Right forelimb (tissue), 1 donor: Measurements from ENCODE around the gene ASIC2.

ENCODE experiments used
- DNase-seq: peaks from one replicate; pipeline ENCODE4 v3.0.0-alpha.2; 2018

The ASIC2 gene

DNA sequence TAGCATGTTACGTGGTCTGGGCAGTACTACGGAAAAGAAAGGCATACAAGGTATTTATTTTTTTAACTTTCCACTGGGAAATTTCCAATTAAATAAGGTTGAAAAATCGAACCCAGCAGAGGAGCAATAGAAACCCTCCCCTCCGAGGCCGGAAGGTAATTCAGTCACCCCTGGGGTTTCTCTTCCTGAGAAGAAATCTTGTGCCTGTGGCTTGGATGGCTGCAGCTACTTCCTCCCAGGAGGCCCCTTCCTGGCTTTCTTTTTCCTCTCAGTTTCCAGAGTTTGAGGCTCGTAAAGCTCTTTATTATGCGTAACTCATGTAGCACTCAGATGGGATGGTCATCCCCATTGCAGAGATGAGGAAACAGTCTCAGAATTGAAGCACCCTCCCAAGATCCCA is 140.3 kb downstream of the ASIC2 start:
- no peak for DNase-seq

DNA sequence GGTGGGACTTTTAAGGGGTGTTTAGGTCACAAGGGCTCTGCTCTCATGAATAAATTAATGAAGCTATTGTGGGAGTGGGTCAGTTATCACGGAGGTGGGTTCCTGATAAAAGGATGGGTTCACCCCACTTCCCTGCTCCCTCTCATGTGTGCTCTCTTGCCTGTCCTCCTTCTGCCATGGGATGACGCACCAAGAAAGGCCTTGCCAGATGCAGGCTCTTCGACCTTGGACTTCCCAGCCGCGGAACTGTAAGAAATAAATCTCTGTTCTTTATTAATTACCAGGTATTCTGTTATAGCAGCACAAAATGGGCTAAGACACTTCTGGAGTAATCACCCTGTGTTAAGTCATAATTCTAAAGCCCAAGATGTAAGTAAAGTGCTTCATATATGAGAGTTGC is 141.5 kb downstream of the ASIC2 start:
- DNase-seq: no peak

DNA sequence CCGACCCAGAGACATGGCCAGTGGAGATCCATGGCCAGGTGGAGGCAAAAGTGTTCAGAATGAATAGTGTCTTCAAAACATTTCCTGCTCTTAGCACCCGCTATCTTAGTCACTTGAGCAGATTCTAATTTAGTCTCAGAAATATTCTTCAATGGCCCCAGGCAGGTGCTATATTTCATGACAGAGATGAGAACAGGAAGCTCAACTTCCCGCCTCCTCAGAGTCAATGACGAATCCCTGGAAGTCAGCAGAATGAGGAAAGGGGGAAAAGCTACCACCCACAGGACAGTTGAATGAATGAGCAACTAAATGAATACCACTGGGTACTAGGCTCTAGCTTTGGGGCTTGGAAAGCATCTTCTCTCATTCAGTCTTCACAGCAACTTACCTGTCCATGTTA is 147.2 kb downstream of the ASIC2 start:
- DNase-seq: no peak

DNA sequence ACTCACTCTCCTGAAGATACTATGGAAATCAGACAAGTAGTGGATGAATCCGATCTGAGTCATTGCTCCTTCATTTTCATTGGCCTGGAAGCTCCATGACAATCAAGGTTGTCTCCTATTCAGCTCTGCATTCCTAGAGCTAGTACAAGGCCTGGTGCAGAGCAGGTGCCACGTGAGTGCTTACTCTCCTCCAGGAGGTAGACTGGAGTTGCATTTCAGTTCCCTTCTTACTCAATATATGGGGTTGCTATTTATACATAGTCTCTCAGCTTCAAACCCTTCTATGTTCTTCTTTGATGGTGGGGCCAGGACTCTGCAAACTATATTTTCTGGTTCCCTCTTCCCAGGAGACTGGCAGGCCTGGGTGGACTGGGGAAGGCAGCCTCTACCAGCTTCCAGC is 148.3 kb downstream of the ASIC2 start:
- DNase-seq: no peak

DNA sequence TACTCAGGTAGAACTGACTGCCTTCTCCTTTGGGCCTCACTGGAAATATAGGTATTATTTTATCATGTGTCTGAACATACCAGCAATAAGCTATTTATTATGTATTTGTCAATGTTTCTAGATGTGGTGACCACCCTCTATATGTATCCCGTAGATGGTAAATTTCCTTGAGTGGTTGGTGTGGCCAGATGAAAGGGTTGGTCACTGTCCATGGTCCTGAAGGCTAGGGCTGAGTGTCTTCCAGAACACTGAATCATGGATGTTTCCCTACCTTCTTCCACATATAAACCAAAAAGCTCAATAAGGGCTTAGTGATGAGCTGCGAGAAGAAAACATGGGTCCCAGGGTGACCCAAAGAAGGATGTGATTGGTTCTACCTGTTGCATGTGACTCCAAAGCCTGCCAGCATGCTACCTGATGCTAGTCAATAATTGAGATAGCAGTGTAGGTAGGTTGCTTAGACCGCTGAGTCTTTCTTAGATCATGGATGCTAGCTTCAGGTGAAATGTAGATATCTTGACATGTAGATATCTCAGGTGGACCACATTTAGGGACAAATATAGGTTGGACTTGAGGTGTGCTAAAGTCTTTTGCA is 150.3 kb downstream of the ASIC2 start:
- DNase-seq: peak; percentile 56

DNA sequence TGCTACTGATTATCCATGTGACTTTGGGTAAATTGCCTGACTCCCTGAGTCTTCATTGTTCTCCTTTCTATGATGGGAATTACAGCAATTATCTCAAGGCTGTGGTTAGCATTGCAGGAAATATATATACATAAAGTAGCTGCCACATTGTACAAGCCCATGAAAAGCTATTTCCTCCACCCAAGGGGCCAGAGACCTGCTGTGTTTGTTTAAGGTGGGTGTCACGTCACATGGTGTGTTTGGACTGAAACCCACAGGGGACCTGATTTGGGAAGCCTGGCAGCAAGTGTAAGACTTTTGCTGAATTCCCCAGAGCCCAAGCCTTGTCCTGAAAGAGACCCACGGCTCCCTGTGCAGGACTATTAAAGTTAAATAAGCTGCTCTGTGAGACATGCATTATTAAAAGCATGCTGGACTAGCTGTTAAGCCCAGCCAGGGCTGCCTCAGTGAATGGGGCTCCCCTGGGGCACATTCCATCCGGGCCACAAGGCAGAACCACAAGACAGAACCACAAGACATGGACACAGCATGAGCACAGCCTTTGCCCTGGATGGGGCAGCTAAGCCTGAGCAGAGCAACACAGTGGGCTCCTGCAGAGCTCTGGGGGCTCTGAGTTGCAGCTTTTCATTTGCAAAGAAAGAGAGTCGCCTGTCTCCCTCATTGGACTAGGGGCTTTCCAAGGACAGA is 152.5 kb downstream of the ASIC2 start:
- DNase-seq: no peak

DNA sequence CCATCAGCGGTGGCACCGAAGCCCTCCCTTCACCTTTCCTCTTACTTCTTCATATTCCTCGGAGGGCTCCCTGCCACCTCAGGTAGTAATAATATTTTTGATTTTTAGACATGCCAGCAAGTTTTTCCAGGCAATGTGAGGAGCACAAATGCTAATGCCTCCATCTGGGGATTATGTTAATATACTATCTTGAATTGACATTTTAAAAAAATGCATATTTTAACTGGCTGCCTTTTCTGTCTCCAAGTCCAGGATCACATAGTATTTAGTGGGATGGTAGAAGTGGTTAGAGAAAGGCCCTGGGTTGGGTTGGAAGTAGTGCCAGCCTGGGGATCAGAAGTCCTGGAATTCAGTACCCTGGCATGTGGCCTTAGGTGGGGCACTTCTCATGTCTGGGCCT is 154.5 kb downstream of the ASIC2 start:
- no peak for DNase-seq

DNA sequence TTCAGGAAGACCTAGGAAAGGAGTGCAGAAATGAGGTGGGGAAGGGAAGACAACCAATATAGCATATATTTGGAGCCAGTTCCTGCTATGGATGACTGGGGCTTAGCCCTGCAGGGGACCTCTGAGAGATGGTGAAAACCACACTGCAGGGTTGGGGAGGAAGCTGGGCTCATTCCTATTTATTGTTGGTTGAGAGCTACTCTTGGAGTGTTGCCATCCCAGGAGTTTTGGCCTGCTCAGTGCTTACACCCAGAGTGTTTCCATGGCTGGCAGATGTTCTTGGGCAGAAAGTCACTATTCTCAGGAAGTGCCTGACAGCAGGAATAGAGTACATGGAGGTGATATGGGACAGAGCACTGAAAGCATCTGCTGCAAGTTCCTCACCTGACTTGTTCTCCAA is 155.7 kb downstream of the ASIC2 start:
- DNase-seq: no peak

DNA sequence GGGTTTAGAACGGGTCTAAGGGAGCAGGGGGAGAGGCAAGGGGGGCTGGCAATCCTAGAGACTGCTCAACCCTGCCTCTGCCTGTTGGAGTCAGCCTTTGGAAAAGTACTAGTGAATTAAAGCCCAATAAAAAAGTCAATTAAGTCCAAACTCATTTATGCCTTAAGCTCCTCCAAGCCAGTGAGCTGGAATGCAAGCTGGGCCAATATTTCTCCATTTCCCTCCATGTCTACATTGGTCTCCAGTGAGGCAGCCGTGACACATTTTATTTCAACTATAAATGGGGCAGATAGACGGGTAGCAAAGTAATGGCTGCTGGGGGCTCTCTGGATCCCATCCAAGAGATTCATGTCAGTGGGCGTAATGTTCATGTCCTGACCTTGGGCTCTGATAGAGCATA is 157.4 kb downstream of the ASIC2 start:
- DNase-seq: no peak

DNA sequence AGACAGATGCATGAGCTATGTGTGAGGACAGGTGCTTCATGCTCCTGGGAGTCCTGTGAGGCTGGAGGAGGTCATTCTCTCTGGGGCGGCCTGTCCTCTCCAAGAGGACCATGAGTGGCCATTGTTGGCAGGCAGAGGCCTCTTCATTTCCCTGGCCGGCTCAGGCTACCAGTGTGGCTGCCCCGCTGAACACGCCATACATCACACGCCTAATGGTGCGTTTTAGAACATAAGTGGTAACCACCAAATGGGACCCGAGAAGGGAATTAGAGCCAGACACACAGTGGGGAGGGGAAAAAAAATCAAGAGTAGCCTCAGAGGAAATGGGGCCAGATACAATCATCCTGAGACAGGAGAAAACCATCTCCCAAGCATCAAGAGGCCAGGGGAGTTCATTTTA is 161.5 kb downstream of the ASIC2 start:
- DNase-seq: no peak

DNA sequence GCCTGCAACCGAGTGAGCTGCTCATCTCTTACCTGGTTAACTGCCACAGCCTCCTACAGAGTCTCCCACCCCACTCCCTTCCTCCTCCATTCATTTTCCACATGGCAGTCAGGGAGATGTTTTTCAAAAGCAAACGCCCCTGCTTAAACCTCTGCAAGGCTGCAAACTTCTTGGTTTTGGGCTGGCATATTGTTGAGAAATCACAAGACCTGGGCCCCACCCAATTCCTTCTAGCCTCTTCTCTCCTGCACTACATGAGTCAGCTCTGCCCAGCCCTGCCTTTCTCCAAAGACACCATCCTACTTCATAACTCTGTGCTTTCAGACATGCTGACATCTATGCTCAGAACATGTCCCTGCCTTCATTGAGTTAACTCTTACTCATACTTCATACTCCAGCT is 165.4 kb downstream of the ASIC2 start:
- no peak for DNase-seq

DNA sequence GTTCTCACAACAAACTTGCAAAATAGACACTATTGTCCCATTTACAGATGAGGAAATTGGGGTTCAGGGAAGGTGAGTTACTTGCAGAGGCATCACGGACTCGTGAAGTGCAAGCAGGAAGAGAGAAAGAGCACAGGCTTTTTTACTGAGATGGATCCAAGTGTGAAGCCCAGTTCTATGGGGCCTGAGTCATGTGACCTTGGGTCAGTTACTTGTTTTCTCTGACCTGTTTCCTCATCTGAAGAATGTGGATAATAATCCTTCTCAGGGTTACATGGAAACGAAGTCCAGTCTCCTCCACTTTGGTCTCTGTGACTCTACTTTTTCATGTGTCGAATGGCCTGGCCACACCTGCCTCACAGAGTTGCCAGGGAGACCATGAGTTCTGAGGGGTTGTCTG is 167.0 kb downstream of the ASIC2 start:
- DNase-seq: no peak

DNA sequence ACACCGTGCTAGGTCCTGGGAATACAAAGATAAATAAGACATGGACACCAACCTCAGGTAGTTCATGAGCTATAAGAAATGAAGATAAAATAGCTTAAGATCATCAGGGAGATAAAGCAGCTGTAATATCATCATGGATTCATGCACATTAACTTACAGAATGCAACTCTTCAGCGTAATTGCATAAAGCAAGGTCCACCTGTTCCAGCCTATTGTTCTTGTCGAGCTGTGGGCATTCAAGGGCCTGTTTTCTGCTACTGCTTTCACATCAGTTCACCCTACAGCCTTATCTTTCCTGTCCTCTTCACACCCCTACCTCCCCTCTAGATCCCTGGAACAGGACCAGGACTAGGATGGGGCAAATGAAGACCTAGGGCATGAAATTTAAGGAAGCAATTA is 167.5 kb downstream of the ASIC2 start:
- DNase-seq: no peak

DNA sequence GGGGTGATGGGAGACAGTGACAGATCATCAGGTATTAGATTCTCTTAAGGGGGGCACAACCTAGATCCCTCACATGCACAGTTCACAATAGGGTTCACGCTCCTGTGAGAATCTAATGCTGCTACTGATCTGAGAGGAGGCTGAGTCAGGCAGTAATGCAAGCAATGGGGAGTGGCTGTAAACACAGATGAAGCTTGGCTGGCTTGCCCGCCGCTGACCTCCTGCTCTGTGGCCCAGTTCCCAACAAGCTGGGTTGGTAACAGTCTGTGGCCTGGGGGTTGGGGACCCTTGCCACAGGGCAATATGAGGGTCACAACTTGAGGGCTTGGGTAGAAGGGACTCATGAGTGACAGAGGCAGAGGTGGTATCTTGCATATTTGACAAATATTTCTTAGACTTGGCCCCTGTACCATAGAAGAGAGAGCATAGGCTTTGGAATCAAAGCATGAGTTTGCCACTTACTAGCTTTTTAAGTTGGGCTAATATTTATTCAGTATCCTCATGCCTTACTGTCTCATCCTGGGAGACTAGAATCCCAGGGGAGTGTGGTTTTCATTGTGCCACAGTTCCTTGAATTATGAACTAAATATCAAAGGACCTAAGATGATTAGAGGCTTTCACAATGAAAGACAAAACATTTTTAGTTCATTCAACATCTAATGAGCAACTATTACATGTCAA is 168.1 kb downstream of the ASIC2 start:
- DNase-seq: no peak

DNA sequence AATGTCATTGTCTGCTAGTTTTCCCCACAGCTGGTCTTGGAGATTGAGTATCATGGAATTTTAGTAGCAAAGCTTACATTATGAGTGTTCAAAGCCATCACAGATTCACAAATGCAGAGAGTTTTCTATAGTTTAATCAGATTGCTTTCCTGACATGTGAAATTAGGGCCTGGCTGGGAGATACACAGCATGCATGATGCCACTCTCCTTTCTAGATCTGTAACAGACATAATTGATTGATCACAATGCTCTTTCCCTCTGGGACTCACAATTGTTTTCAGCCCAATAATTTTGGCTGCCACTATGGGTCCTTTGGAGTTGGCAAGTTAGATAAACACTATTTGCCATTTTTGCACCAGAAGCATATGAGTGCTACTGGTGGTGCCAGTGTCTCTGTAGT is 168.9 kb downstream of the ASIC2 start:
- no peak for DNase-seq

DNA sequence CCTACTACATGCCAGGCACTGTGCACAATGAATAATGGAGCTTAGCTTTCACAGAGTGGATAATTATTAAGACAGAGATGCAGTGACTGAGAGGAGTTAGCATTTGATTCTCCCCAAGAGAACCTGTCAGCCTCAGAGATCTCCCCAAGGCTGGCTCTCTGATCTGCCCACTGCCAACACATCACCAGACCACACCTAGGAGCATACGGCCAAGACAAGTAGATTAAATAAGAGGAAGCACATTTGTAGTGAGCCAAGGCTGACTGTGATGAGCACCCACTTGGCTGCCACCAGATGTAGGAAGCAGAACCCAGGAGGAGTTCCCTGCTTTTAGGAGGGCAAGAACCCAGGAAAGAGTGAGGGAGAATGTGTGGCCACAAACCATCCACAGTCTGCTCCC is 171.3 kb downstream of the ASIC2 start:
- DNase-seq: no peak

DNA sequence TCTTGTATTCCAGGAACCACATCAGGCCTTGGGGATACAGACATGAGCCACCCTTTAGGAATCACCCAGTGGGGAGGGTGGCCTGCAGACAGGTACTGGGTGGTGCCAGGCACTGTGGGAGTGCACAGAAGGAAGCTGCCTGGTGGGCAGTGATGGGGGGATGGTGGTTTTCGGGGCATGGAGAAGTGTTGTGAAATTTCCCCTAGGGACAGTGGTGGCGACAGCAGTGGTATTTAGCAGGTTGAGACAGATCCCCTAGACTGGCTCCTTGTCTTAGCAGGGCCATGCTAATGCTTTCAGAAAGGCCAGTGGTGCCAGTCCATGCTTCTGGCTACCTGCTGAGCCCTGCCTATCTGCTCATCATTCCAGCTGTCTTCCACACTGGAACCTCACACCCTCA is 171.8 kb downstream of the ASIC2 start:
- no peak for DNase-seq

DNA sequence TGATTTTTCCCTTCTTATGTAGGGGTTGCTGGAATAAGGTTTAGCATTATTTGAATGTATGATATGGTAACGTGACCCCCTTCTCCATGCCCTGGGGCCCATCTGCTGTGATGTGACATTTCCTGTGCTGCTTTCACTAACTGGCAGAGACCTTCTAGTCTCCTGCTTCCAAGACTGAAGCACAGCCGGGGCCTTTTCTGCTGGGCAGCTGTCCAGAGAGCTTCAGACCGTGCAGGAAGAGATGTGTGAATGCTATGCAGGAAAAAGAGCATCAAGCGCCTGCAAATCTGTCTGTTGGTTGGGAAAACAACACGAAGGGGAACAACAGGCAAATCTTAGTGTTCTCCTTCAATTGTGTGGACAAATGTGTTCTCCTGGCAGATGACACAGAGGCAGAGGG is 173.0 kb downstream of the ASIC2 start:
- peak; percentile 66 for DNase-seq

DNA sequence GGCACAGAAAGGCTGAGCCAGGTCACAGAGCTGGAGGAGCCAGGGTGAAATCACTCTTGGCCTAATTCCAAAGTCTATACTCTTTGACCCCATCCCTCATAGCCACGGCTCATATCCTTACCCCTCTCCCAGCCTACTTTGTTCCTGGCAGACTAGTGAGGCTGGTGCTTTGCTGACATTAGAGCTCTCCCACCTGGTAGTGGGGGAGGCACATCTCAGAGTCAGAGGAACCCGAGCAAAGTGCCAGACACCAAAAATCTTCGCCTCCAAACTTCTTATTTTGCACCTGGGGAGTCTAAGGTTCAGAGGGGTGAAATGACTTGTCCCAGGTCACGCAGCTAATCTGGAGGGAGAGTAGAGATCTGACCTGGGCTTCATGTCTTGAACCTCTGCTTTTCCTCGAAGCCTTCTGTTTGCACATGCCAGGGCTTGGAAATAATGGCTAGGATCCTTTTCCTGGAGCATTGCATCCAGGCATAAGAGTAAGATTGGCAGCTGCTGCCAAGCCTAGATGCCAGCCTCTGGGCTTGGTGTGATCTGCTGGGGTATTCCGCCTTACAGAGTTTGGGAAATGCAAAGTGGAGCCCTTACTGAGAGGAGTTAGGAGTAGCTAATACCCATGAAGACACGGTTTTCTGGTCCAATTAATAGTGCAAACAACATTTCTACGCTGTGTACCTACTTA is 174.6 kb downstream of the ASIC2 start:
- no peak for DNase-seq

DNA sequence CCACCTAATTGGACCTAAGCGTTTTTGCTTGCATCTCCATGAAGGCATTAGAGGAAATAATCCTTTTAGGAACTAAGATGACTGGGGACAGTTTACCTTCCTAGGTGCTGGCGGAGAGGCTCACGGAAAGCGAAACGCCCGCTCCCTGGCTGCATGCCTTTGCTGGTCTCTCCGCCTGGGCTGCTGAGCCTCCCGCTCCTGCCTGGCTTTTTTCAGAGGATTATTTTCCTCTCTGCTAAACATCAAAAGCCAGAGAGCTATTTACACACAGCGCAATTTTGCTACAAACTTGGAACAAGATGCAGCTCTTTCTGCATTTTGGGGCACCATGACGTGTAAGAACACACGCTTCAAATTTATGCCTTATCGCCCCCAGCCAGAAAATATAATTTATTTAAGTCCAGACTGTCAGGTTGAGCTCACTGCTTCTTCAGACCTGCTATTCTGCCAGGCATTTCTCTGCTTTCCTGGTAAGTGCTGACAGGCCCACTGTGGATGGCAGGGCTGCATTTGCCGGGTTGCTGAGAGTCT is 177.0 kb downstream of the ASIC2 start:
- DNase-seq: no peak

DNA sequence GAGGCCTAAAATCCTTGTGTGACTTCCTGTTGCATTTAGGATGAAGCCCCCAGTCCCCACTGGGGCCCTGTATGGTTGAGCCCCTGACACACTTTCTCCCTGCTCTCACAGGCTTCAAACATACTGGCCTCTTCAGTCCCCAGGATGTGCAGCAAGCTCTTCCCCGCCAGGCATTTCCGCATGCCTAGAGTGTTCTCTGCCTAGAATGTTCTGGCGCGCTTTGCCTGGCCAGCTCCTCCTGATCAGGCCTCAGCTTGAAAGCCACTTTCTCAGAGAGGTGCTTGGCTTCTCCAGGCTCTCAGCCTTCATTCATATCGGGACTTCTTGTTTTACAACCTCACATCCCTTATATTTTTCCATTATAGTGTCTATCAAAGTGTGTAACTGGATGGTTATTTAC is 177.7 kb downstream of the ASIC2 start:
- no peak for DNase-seq

DNA sequence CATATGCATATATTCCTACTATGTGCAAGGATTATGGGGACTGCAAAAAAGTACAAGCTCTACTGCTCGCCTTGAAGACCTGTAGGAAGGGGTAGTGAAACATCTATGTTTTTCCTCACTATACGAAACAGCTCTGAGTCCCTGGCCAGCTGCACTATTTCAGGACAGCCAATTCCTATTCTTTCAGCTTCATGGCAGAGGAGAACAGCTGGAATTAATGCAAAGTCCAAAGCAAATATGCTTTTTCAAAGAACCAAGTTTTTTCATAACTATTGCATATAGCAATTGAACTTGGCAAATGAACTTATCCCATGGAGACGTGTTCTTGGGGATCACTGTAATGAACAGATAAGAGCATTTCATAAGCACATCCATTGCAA is 179.1 kb downstream of the ASIC2 start:
- DNase-seq: no peak

DNA sequence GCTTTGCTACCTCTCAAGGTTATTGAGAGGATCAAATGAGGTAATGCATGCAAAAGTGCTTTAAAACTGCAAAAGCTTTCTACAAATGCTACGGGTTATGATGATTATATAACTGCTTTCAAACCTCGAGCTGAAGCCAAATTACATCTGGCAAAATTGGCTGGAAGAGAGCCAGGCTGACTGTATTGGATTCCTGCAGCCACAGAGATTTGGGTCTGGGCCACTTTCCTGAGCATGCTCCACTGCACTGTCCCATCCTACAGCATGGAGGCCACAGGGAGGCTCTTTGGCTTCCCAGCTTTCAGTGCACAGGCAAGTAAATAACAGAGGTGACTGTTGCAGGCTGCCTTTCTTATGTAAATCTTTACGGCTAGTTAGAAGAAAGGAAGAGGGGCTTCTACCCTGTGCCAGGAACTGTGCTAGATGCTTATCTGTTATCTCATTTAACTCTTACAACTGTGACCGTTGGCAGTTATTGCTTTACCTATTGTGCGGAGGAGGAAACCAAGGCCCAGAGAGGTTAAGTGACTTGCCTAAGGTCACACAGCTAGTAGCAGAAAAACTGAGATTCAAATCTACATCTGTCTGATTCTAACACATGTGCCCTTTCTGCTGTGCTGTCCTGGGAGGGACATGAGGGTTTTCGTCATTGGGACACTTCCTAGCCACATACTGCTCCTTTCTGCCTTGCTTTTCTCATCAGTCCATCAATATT is 179.7 kb downstream of the ASIC2 start:
- DNase-seq: peak; percentile 77
